ENCODE results near the gene IQCH.
"Not testable (repeated sequence)": the region's sequence is repeated elsewhere in the genome, so short reads cannot be mapped to it uniquely, and the experiment has no call there.

IQCH gene

DNA sequence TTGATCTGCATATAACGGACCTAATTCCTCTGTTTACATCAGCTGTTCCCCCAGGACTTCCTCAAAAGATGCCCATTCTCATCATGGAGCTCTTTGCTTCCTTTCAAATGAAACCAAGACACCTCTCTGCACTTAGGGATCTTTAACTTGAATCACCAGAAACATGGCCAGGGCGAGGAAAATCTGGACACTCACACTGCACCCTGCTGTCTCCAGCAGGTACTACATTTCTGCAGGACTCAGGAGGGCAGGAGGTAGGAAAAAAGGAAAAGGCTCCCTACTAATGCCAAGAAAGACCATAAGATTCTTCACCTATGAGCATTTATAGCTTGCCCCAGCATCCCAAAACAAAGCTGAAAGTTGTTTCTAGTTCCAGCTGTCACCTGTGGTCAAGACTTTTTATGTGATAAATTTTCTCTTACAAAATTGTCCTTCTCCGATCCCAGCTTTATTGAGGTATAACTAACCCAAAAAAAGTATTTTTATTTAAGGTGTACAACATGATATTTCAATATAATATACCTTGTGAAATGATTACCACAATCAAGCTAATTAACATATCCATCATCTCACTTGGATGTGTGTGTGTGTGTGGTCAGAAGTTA lies 179.0 kb downstream of the IQCH start:
- DNase-seq (ENCODE audit: low read depth in 1 of 2, low spot score in 1 of 2): no peak

- not testable (repeated sequence) for DNase-seq (ENCODE audit: low read depth in 1 of 2, low spot score in 1 of 2)
Observed at GRCh38 chr15:67436351-67437250, 182.0 kb downstream of the IQCH start.

DNA sequence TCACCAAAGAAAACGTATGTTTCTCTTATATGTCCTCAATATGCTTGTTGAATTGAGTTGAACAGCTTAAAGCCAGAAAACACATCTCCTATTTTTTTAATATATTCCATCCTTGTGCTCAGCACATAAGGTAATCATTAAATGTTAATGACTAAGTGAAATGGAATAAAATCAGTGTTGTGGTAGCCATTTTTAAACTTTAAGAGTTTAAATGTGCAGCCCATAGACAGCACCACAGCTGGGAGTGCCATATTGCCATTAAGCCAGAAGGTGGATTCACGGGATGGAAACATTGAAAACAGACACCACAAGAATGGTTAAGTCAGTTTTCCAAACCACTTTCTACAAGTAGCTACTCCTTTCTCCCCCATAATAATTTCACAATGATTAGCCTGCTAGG lies 189.5 kb downstream of the IQCH start:
- no peak for DNase-seq (ENCODE audit: low read depth in 1 of 2, low spot score in 1 of 2)

GRCh38 chr15:67446449-67446848 lies 191.9 kb downstream of the IQCH start:
- DNase-seq (ENCODE audit: low read depth in 1 of 2, low spot score in 1 of 2): no peak

DNA sequence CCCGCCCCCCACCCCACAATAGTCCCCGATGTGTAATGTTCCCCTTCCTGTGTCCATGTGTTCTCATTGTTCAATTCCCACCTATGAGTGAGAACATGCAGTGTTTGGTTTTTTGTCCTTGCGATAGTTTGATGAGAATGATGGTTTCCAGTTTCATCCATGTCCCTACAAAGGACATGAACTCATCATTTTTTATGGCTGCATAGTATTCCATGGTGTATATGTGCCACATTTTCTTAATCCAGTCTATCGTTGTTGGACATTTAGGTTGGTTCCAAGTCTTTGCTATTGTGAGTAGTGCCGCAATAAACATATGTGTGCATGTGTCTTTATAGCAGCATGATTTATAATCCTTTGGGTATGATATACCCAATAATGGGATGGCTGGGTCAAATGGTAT lies 193.8 kb downstream of the IQCH start:
- DNase-seq (ENCODE audit: low read depth in 1 of 2, low spot score in 1 of 2): not testable (repeated sequence)

DNA sequence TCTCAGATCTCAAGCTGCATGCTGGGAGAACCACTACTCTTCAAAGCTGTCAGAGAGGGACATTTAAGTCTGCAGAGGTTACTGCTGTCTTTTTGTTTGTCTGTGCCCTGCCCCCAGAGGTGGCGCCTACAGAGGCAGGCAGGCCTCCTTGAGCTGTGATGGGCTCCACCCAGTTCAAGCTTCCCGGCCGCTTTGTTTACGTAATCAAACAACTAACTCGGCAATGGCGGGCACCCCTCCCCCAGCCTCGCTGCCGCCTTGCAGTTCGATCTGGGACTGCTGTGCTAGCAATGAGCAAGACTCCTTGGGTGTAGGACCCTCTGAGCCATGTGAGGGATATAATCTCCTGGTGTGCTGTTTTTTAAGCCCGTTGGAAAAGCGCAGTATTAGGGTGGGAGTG lies 199.1 kb downstream of the IQCH start:
- DNase-seq (ENCODE audit: low read depth in 1 of 2, low spot score in 1 of 2): not testable (repeated sequence)

- peak; percentile 59 to 79 for DNase-seq (ENCODE audit: low read depth in 1 of 2, low spot score in 1 of 2)
Observed at GRCh38 chr15:67456677-67457529, 202.3 kb downstream of the IQCH start.

GRCh38 chr15:67458331-67459029 lies 203.9 kb downstream of the IQCH start:
- no peak for DNase-seq (ENCODE audit: low read depth in 1 of 2, low spot score in 1 of 2)

GRCh38 chr15:67460521-67460920 lies 205.9 kb downstream of the IQCH start:
- DNase-seq (ENCODE audit: low read depth in 1 of 2, low spot score in 1 of 2): no peak

- DNase-seq (ENCODE audit: low read depth in 1 of 2, low spot score in 1 of 2): no peak
Observed at GRCh38 chr15:67461735-67462134, 207.1 kb downstream of the IQCH start.

GRCh38 chr15:67462875-67463274 lies 208.3 kb downstream of the IQCH start:
- DNase-seq (ENCODE audit: low read depth in 1 of 2, low spot score in 1 of 2): no peak

DNA sequence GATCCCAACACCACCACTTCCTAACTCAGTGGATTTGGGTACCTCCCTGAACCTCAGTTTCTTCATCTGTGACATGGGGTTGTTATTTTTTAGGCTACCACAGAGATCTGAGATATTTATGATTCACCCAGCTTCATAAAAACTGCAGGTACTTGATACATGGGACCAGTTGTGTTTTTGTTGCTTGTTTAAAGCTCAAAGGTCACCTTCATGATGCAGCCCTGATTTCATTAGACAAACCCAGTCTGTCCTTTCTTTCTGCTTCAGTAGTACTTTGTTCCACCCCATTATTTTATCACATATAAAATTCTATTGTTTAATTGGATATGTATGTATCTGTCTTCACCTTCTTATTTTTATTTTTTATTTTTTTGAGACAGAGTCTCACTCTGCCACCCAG lies 208.9 kb downstream of the IQCH start:
- no peak for DNase-seq (ENCODE audit: low read depth in 1 of 2, low spot score in 1 of 2)

DNA sequence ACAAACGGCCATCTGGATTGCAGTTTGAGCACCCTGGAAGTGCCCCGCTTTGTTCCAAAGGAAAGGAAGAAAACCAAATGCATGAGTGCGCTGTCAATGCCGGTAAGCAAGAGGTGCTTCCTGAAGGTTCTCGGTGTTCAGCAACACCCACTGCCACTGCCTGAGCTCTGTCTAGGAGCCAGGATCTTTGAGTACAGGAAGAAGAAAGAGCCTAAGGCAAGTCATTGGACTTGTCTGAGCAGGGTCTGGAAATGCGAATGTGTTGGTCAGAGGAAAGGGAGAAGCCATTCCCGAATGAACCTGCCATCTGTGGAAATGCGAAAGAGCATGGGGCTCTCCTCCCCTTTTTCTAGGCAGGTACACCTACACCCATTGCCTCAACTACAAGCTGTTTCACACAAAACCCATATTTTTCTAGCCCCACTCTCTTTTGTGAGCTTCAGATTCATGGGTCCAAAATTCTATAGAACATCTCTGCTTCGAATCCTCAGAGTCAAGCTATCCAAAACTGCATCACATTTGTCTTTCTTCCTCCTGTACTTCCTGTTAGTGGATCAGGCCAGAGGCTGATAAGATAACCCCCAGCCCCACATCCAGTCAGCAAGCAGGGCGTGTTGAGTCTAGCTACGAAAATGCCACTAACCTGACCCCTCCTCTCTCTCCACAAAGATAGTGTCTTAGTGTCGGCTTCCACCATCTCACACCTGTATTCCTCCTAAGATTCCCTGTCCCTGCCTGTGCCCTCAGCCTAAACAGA lies 210.8 kb downstream of the IQCH start:
- DNase-seq (ENCODE audit: low read depth in 1 of 2, low spot score in 1 of 2): no peak

DNA sequence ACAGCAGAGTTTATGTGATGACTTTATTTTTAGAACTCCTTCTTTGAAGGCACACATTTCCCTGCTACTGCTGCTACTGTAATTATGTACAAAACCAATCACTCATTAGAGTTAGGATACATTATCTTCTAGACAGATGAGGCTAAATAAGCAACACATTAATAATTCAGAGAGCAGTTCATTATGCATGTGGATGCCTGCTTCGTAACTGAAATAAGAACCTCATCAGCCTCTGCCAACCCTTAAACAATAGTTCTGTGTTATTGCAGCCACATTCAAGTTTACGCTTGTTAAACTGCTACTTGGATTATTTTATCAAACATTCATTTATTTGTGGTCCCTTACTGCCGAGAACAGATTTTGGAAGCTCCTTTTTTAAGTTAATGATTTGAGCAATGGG lies 213.8 kb downstream of the IQCH start:
- no peak for DNase-seq (ENCODE audit: low read depth in 1 of 2, low spot score in 1 of 2)

GRCh38 chr15:67469680-67470079 lies 215.1 kb downstream of the IQCH start:
- DNase-seq (ENCODE audit: low read depth in 1 of 2, low spot score in 1 of 2): no peak

DNA sequence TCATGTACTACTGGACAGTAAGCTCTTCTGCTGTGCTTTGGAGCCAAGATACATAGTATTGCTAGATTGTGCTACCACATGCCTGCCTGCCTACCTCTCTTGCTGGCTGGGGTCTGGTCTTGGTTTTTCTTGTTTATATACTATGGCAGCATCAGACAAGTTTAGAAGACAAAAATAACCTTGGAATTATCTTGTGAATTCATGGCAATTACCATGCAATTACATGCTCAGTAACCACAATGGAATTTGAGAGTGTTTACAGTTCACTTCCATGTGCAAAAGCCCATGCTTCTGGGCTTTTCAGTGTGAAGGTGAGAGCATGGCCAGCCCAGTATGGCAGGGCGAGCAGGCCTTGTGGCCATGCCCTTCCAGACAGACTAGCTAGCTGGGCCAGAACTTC lies 218.4 kb downstream of the IQCH start:
- no peak for DNase-seq (ENCODE audit: low read depth in 1 of 2, low spot score in 1 of 2)

DNA sequence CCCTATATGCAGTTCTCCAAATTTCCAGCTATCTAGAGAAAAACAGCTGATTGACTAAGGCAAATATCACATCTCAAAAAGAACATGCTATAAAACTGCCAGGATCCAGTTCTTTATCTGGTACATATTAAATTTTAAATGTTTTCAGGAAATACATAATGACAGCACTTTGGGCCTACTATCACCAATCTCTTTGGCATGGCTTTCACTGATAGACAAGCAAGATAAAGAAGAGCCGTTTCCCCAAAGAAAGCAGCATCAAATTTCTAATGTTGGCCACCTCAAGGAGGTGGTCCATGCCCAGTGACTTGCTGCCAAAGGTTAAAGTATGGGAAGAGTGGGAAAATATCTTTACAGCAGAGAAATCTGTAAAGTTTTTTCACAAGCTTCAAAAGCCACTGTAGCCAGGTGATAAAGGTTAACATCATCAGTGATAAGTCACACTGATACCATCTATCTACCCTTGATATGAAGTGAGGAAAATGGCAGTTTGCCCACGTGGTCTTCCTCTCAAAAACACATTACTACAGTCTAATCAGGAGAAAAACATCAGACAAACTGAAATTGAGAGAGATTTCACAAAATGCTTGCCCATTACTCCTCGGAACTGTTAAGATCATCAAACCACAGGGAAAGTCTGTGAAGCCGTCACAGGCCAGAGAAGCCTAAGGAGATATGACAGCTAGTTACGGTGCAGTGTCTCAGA lies 220.0 kb downstream of the IQCH start:
- no peak for DNase-seq (ENCODE audit: low read depth in 1 of 2, low spot score in 1 of 2)

GRCh38 chr15:67479781-67480505 lies 225.4 kb downstream of the IQCH start:
- DNase-seq (ENCODE audit: low read depth in 1 of 2, low spot score in 1 of 2): no peak

- DNase-seq (ENCODE audit: low read depth in 1 of 2, low spot score in 1 of 2): no peak
Observed at GRCh38 chr15:67480741-67481140, 226.2 kb downstream of the IQCH start.

Measured in stimulated activated CD4-positive, alpha-beta T cell treated with anti-CD3 and anti-CD28 coated beads, Interleukin-15, amount 100 ng/mL, for 1 hour (primary cell).